Common myeloid progenitor, CD34-positive (primary cell): ENCODE data around the gene MYL6. TPM values are rescaled to one million over a fixed set of nuclear protein-coding genes. Genes with fewer than 3 reads are reported as not detected.
A peak's percentile ranks its signal among the peaks of the same experiment; 100 is the strongest.

Source experiments
- CTCF ChIA-PET: fragments of 350-600 bp; sonication (Branson Sonifier 250); formaldehyde crosslinking; loops from one replicate; lab custom pipeline; 2021; ENCODE audit warnings: antibody characterized with exemption; lab: Charles Lee
- POLR2A ChIA-PET: fragments of 350-600 bp; sonication (Branson Sonifier 250); formaldehyde crosslinking; loops from one replicate; lab custom pipeline; 2021; ENCODE audit warnings: antibody characterized with exemption; lab: Charles Lee
- DNase-seq, 3 donors: peaks; one replicate each; pipeline versions ENCODE4 v3.0.0 to v3.0.0-alpha.2; 2013
- H3K27ac ChIP-seq, 2 experiments: 1 replicate in 1 of 2; 2 replicates in 1 of 2; pipeline ENCODE4 v1.7.0; 2013; ENCODE audit warnings: inconsistent platforms in 2 of 2, low read length in 2 of 2, mild to moderate bottlenecking in 2 of 2, low read depth in 1 of 2, moderate library complexity in 1 of 2; ENCODE audit not compliant: severe bottlenecking in 2 of 2, insufficient read depth in 1 of 2, poor library complexity in 1 of 2
- H3K27me3 ChIP-seq, 5 experiments: replicated peaks in 2 of 5; 1 replicate in 3 of 5; 2 replicates in 2 of 5; pipeline versions ENCODE4 v1.6.1 to v1.7.0; 2013; ENCODE audit warnings: low read length in 4 of 5, mild to moderate bottlenecking in 2 of 5, moderate library complexity in 2 of 5, inconsistent platforms in 1 of 5; ENCODE audit not compliant: insufficient read depth in 5 of 5, control insufficient read depth in 4 of 5
- H3K36me3 ChIP-seq, 4 experiments: 1 replicate in 2 of 4; 2 replicates in 2 of 4; pipeline versions ENCODE4 v1.6.1 to v1.7.0; 2013; ENCODE audit warnings: low read length in 3 of 4, control low read depth in 1 of 4, mild to moderate bottlenecking in 1 of 4; ENCODE audit not compliant: control insufficient read depth in 4 of 4, insufficient read depth in 4 of 4
- H3K4me1 ChIP-seq, 4 experiments: 1 replicate in 3 of 4; 2 replicates in 1 of 4; pipeline versions ENCODE4 v1.6.1 to v1.7.1; 2013; ENCODE audit warnings: low read length in 3 of 4, mild to moderate bottlenecking in 3 of 4, control low read depth in 1 of 4, inconsistent platforms in 1 of 4, moderate library complexity in 1 of 4; ENCODE audit not compliant: control insufficient read depth in 4 of 4, insufficient read depth in 4 of 4; ENCODE audit errors: control extremely low read depth in 1 of 4
- H3K4me3 ChIP-seq, 7 experiments: 1 replicate in 4 of 7; 2 replicates in 3 of 7; pipeline versions ENCODE4 v1.5.1 to v1.7.0; 2013; ENCODE audit warnings: mild to moderate bottlenecking in 7 of 7, low read length in 6 of 7, moderate library complexity in 6 of 7, inconsistent platforms in 2 of 7, low read depth in 2 of 7, control low read depth in 1 of 7; ENCODE audit not compliant: insufficient read depth in 4 of 7, control insufficient read depth in 1 of 7; ENCODE audit errors: extremely low read depth in 1 of 7
- H3K9me3 ChIP-seq, 5 experiments: 1 replicate in 4 of 5; 2 replicates in 1 of 5; pipeline versions ENCODE4 v1.6.1 to v1.7.1; 2013; ENCODE audit warnings: low read length in 4 of 5, mild to moderate bottlenecking in 2 of 5, inconsistent platforms in 1 of 5, low read depth in 1 of 5, moderate library complexity in 1 of 5; ENCODE audit not compliant: control insufficient read depth in 4 of 5, insufficient read depth in 2 of 5; ENCODE audit errors: control extremely low read depth in 1 of 5
- WGBS: methylation state at CpG from one replicate; pipeline ENCODE4 v1.1.5; 2013; ENCODE audit not compliant: insufficient coverage; 5-methylcytosine and 5-hydroxymethylcytosine counted together
- polyA plus RNA-seq: library from polyadenylated mRNA; unstranded; fragments of 120-200 nt; gene quantifications from one replicate; pipeline ENCODE4 v1.2.1, GENCODE V29; 2013

The MYL6 gene
- 739 TPM for polyA plus RNA-seq

GRCh38 chr12:56158029-56158925 lies at the start of gene MYL6:
MYL6 (plus strand) TSS chr12:56158359; CDS start chr12:56158402, 43 bp downstream.
- H3K4me3 ChIP-seq: peak within 1 kb of the TSS; percentile 71 to 99 (median 97)
- WGBS: 0% methylated on average over 21 of the region's 30 CpGs
- ChIA-PET POLR2A (interaction anchor here (0.5 to 2.6 kb wide), 4 partner anchors 11 to 158 kb away, joined by 4 to 24 read pairs (median 6); partner anchors contain the start of genes ESYT1 and ZC3H10), CTCF (interaction anchor here (0.6 to 5.6 kb wide), 11 partner anchors 10 to 421 kb away, joined by 3 to 36 read pairs (median 4); partner anchors contain the start of genes ESYT1, SMARCC2 and ZC3H10)
- no peaks in the 10 kb centered on the region for H3K9me3 ChIP-seq
- peak; percentile 97 to 98 (median 98) for DNase-seq
- H3K27me3 ChIP-seq: no peaks in the 10 kb centered on the region
- H3K36me3 ChIP-seq: peaks cover 0 to 51% (median 40%) of the 10 kb centered on the region in 4 experiments
- H3K27ac ChIP-seq: peak within 1 kb of the TSS; percentile 94 to 98
- peaks cover 10 to 42% (median 37%) of the 10 kb centered on the region in 4 experiments for H3K4me1 ChIP-seq

- no peak for DNase-seq
- Histone ChIP-seq H3K36me3 (peaks cover 17 to 77% (median 54%) of the 10 kb centered on the region in 4 experiments), H3K9me3 (no peaks in the 10 kb centered on the region), H3K4me1 (peaks cover 6 to 13% (median 10%) of the 10 kb centered on the region in 4 experiments), H3K4me3 (no peak overlapping the region), H3K27me3 (no peaks in the 10 kb centered on the region), H3K27ac (no peak overlapping the region)
- ChIA-PET POLR2A (no interaction called here), CTCF (interaction anchor here (0.8 to 4.5 kb wide), 2 partner anchors 8 to 28 kb away, joined by 3 to 33 read pairs; partner anchors contain the start of genes RPL41 and ZC3H10)
- WGBS: 95% methylated on average over 4 of the region's 5 CpGs
Measured at GRCh38 chr12:56110571-56110970, 47.6 kb upstream of the MYL6 start.

GRCh38 chr12:56114084-56114483 lies 44.1 kb upstream of the MYL6 start:
- H3K4me3 ChIP-seq: no peak overlapping the region
- H3K36me3 ChIP-seq: peaks cover 10 to 54% (median 36%) of the 10 kb centered on the region in 4 experiments
- H3K9me3 ChIP-seq: no peaks in the 10 kb centered on the region
- DNase-seq: no peak
- ChIA-PET CTCF (interaction anchor here (1.1 kb wide), 1 partner anchor 10 kb away, joined by 4 read pairs; the partner anchor contains the start of gene PA2G4), POLR2A (no interaction called here)
- no peaks in the 10 kb centered on the region for H3K27me3 ChIP-seq
- H3K4me1 ChIP-seq: peaks cover 9 to 23% (median 15%) of the 10 kb centered on the region in 4 experiments
- WGBS: no CpG with 5 or more reads among the region's 1 CpG
- no peak overlapping the region for H3K27ac ChIP-seq

- no peak for DNase-seq
- peaks cover 13 to 34% (median 23%) of the 10 kb centered on the region in 4 experiments for H3K4me1 ChIP-seq
- H3K9me3 ChIP-seq: no peaks in the 10 kb centered on the region
- peak overlapping the region in 6 of 7 experiments; percentile 82 to 100 (median 90) for H3K4me3 ChIP-seq
- no peaks in the 10 kb centered on the region for H3K27me3 ChIP-seq
- H3K27ac ChIP-seq: peak overlapping the region; percentile 86 to 94
- ChIA-PET POLR2A (interaction anchor here (0.7 to 4.4 kb wide), 2 partner anchors 11 to 28 kb away, joined by 3 to 35 read pairs; partner anchors contain the start of gene PA2G4), CTCF (interaction anchor here (0.9 to 5.9 kb wide), 5 partner anchors 8 to 14 kb away, joined by 3 to 37 read pairs (median 4); partner anchors contain the start of genes ESYT1 and PA2G4)
- WGBS: 70% methylated on average over 8 of the region's 10 CpGs
- peaks cover 5 to 50% (median 28%) of the 10 kb centered on the region in 4 experiments for H3K36me3 ChIP-seq
Measured at GRCh38 chr12:56115329-56115728, 42.8 kb upstream of the MYL6 start.

- POLR2A ChIA-PET: interaction anchor here (0.5 to 4.4 kb wide), 8 partner anchors 12 to 187 kb away, joined by 3 to 35 read pairs (median 3); partner anchors contain the start of genes ESYT1, PA2G4 and SMARCC2
- DNase-seq: peak; percentile 94 to 97 (median 96)
- Histone ChIP-seq H3K9me3 (no peaks in the 10 kb centered on the region), H3K36me3 (peaks cover 0 to 50% (median 29%) of the 10 kb centered on the region in 4 experiments), H3K27me3 (no peaks in the 10 kb centered on the region), H3K4me3 (peak within 1 kb of the TSS; percentile 62 to 100 (median 90)), H3K4me1 (peaks cover 13 to 34% (median 23%) of the 10 kb centered on the region in 4 experiments), H3K27ac (peak within 1 kb of the TSS; percentile 86 to 94)
- WGBS: 0% methylated on average over 25 of the region's 34 CpGs
- CTCF ChIA-PET: interaction anchor here (0.7 to 5.9 kb wide), 7 partner anchors 8 to 142 kb away, joined by 3 to 39 read pairs (median 4); partner anchors contain the start of genes ANKRD52, ESYT1, PA2G4 and RNF41
Measured at GRCh38 chr12:56116267-56117081, 41.7 kb upstream of the MYL6 start, which contains the start of gene RPL41. RPL41 (plus strand) TSS chr12:56116633.
